Inferior parietal cortex (tissue), 1 donor: Measurements from ENCODE around the gene SLCO4A1.
A peak's percentile ranks its signal among the peaks of the same experiment; 100 is the strongest.
"Not testable (repeated sequence)": the region's sequence is repeated elsewhere in the genome, so short reads cannot be mapped to it uniquely, and the experiment has no call there.

Experiments used
- DNase-seq: peaks from one replicate; pipeline ENCODE4 v3.0.0-alpha.2; 2016; ENCODE audit errors: extremely low spot score

Gene SLCO4A1

GRCh38 chr20:62623488-62624324, 18.6 kb upstream of the SLCO4A1 start:
- DNase-seq: peak; percentile 22

- no peak for DNase-seq
Measured at GRCh38 chr20:62624325-62624690, 18.0 kb upstream of the SLCO4A1 start.

GRCh38 chr20:62624719-62625453, 17.4 kb upstream of the SLCO4A1 start:
- no peak for DNase-seq

- no peak for DNase-seq
Measured at GRCh38 chr20:62625516-62625915, 16.8 kb upstream of the SLCO4A1 start.

- DNase-seq: no peak
Measured at GRCh38 chr20:62625921-62626547, 16.3 kb upstream of the SLCO4A1 start.

GRCh38 chr20:62627425-62627824, 14.9 kb upstream of the SLCO4A1 start:
- DNase-seq: not testable (repeated sequence)

- DNase-seq: no peak
Measured at GRCh38 chr20:62627901-62628612, 14.2 kb upstream of the SLCO4A1 start.

- no peak for DNase-seq
Measured at GRCh38 chr20:62628691-62629090, 13.6 kb upstream of the SLCO4A1 start.

- DNase-seq: no peak
Measured at GRCh38 chr20:62629864-62630470, 12.3 kb upstream of the SLCO4A1 start.

- no peak for DNase-seq
Measured at GRCh38 chr20:62631336-62632308, 10.7 kb upstream of the SLCO4A1 start.

GRCh38 chr20:62632575-62633090, 9.7 kb upstream of the SLCO4A1 start:
- DNase-seq: no peak

- no peak for DNase-seq
Measured at GRCh38 chr20:62633598-62634329, 8.5 kb upstream of the SLCO4A1 start.

- DNase-seq: no peak
Measured at GRCh38 chr20:62634330-62634967, 7.9 kb upstream of the SLCO4A1 start.

- no peak for DNase-seq
Measured at GRCh38 chr20:62635232-62635631, 7.1 kb upstream of the SLCO4A1 start.

GRCh38 chr20:62635852-62636251, 6.5 kb upstream of the SLCO4A1 start:
- no peak for DNase-seq

- DNase-seq: no peak
Measured at GRCh38 chr20:62636446-62636845, 5.9 kb upstream of the SLCO4A1 start.

- DNase-seq: no peak
Measured at GRCh38 chr20:62637110-62637509, 5.2 kb upstream of the SLCO4A1 start.

- no peak for DNase-seq
Measured at GRCh38 chr20:62637521-62638054, 4.7 kb upstream of the SLCO4A1 start.
